HEK293 (cell line): ENCODE data around the gene DBF4.

ENCODE experiments used
- CTCF ChIA-PET: fragments of 350-600 bp; formaldehyde crosslinking; extraction: SDS; loops from one replicate; lab custom pipeline; 2021; ENCODE audit warnings: antibody characterized with exemption; lab: Yijun Ruan, JAX
- POLR2A ChIA-PET: fragments of 300-600 bp; formaldehyde crosslinking; extraction: SDS; loops from one replicate; lab custom pipeline; 2020; ENCODE audit warnings: antibody characterized with exemption, inconsistent platforms; lab: Yijun Ruan, JAX
- H3K27ac ChIP-seq: fragments of 200-500 bp; sonication (Bioruptor generic); 2 replicates; pipeline ENCODE4 v1.5.1; 2014; ENCODE audit warnings: low read depth, low read length, control low read depth, inconsistent platforms; ENCODE audit errors: extremely low read depth
- H3K36me3 ChIP-seq, 2 experiments: fragments of 200-500 bp in 1 of 2; sonication (Bioruptor generic) in 1 of 2; 1 replicate in 1 of 2; 2 replicates in 1 of 2; pipeline ENCODE4 v1.5.1; 2014 to 2017; ENCODE audit warnings: inconsistent platforms in 2 of 2, low read length in 2 of 2; ENCODE audit not compliant: control insufficient read depth in 2 of 2, insufficient read depth in 1 of 2
- H3K4me1 ChIP-seq: fragments of 200-500 bp; sonication (Bioruptor generic); 2 replicates; pipeline ENCODE4 v1.5.1; 2014; ENCODE audit warnings: mild to moderate bottlenecking, low read length, inconsistent platforms; ENCODE audit not compliant: control insufficient read depth, insufficient read depth
- H3K4me3 ChIP-seq: 2 replicates; pipeline ENCODE4 v1.5.1; 2011; ENCODE audit warnings: low read depth, mild to moderate bottlenecking, control low read depth, low read length, moderate library complexity
- H3K9me3 ChIP-seq: fragments of 200-500 bp; sonication (Bioruptor generic); 2 replicates; pipeline ENCODE4 v1.5.1; 2014; ENCODE audit warnings: low read depth, low read length, inconsistent platforms; ENCODE audit not compliant: control insufficient read depth, insufficient read depth
- GLI2 ChIP-seq: fragments of 450-650 bp; formaldehyde crosslinking; IDR thresholded peaks from 2 replicates; pipeline ENCODE4; 2017; ENCODE audit warnings: missing biosample characterization, missing genetic modification characterization, low read depth, borderline replicate concordance
- HOXD13 ChIP-seq: sonication (generic); formaldehyde crosslinking; IDR thresholded peaks from 2 replicates; pipeline ENCODE4 v1.8.0; 2022; ENCODE audit warnings: missing genetic modification reagents, borderline replicate concordance
- KLF1 ChIP-seq: fragments of 450-650 bp; formaldehyde crosslinking; IDR thresholded peaks from 2 replicates; pipeline ENCODE4 v1.5.1; 2016; ENCODE audit warnings: missing biosample characterization, missing genetic modification characterization
- KLF16 ChIP-seq: fragments of 450-650 bp; formaldehyde crosslinking; IDR thresholded peaks from 2 replicates; pipeline ENCODE4 v1.5.1; 2017; ENCODE audit warnings: missing biosample characterization, missing genetic modification characterization
- RBAK ChIP-seq: fragments of 450-650 bp; formaldehyde crosslinking; IDR thresholded peaks from 2 replicates; pipeline ENCODE4 v1.5.1; 2016; ENCODE audit warnings: missing biosample characterization, missing genetic modification characterization
- TCF7L2 ChIP-seq: IDR thresholded peaks from 2 replicates; pipeline ENCODE4 v1.6.1; 2011; ENCODE audit warnings: low read depth, mild to moderate bottlenecking, inconsistent platforms, low read length, moderate library complexity, borderline replicate concordance
- ZFP69B ChIP-seq: fragments of 450-650 bp; formaldehyde crosslinking; IDR thresholded peaks from 2 replicates; pipeline ENCODE4 v1.5.1; 2016; ENCODE audit warnings: missing biosample characterization, missing genetic modification characterization
- ZNF10 ChIP-seq: fragments of 450-650 bp; formaldehyde crosslinking; IDR thresholded peaks from 2 replicates; pipeline ENCODE4 v1.5.1; 2017; ENCODE audit warnings: missing biosample characterization, missing genetic modification characterization
- ZNF148 ChIP-seq: fragments of 450-650 bp; formaldehyde crosslinking; IDR thresholded peaks from 2 replicates; pipeline ENCODE4 v1.5.0; 2017; ENCODE audit warnings: missing biosample characterization, missing genetic modification characterization, borderline replicate concordance
- ZNF174 ChIP-seq: fragments of 450-650 bp; formaldehyde crosslinking; IDR thresholded peaks from 2 replicates; pipeline ENCODE4 v1.5.0; 2017; ENCODE audit warnings: missing biosample characterization, mild to moderate bottlenecking, missing genetic modification characterization
- ZNF175 ChIP-seq: fragments of 450-650 bp; formaldehyde crosslinking; IDR thresholded peaks from 2 replicates; pipeline ENCODE4 v1.5.1; 2016; ENCODE audit warnings: missing biosample characterization, missing genetic modification characterization
- ZNF184 ChIP-seq: fragments of 450-650 bp; IDR thresholded peaks from 2 replicates; pipeline ENCODE4 v1.5.1; 2018; ENCODE audit warnings: missing biosample characterization, mild to moderate bottlenecking, missing genetic modification characterization
- ZNF221 ChIP-seq: fragments of 450-650 bp; formaldehyde crosslinking; IDR thresholded peaks from 2 replicates; pipeline ENCODE4 v1.5.1; 2017; ENCODE audit warnings: missing biosample characterization, missing genetic modification characterization, borderline replicate concordance
- ZNF223 ChIP-seq: fragments of 450-650 bp; formaldehyde crosslinking; IDR thresholded peaks from 2 replicates; pipeline ENCODE4 v1.5.1; 2016; ENCODE audit warnings: missing biosample characterization, missing genetic modification characterization
- ZNF23 ChIP-seq: fragments of 450-650 bp; formaldehyde crosslinking; IDR thresholded peaks from 2 replicates; pipeline ENCODE4 v1.5.1; 2016; ENCODE audit warnings: missing biosample characterization, missing genetic modification characterization, borderline replicate concordance
- ZNF26 ChIP-seq: fragments of 450-650 bp; formaldehyde crosslinking; IDR thresholded peaks from 2 replicates; pipeline ENCODE4 v1.5.1; 2016; ENCODE audit warnings: missing biosample characterization, missing genetic modification characterization
- ZNF280D ChIP-seq: fragments of 450-650 bp; formaldehyde crosslinking; IDR thresholded peaks from 2 replicates; pipeline ENCODE4 v1.5.1; 2016; ENCODE audit warnings: missing biosample characterization, missing genetic modification characterization
- ZNF549 ChIP-seq: fragments of 450-650 bp; IDR thresholded peaks from 2 replicates; pipeline ENCODE4 v1.5.1; 2018; ENCODE audit warnings: missing biosample characterization, missing genetic modification characterization, mild to moderate bottlenecking, inconsistent platforms, moderate library complexity
- ZNF555 ChIP-seq: fragments of 450-650 bp; formaldehyde crosslinking; conservative IDR thresholded peaks from 2 replicates; pipeline ENCODE4 v1.5.1; 2017; ENCODE audit warnings: missing biosample characterization, mild to moderate bottlenecking, missing genetic modification characterization, inconsistent platforms
- ZNF571 ChIP-seq: fragments of 450-650 bp; formaldehyde crosslinking; IDR thresholded peaks from 2 replicates; pipeline ENCODE4 v1.5.0; 2017; ENCODE audit warnings: missing biosample characterization, missing genetic modification characterization
- ZNF654 ChIP-seq: fragments of 450-650 bp; formaldehyde crosslinking; IDR thresholded peaks from 2 replicates; pipeline ENCODE4 v1.5.1; 2016; ENCODE audit warnings: low read depth, missing biosample characterization, missing genetic modification characterization
- ZNF747 ChIP-seq: fragments of 450-650 bp; formaldehyde crosslinking; IDR thresholded peaks from 2 replicates; pipeline ENCODE4 v1.5.1; 2016; ENCODE audit warnings: missing biosample characterization, missing genetic modification characterization
- ZNF768 ChIP-seq: fragments of 450-650 bp; formaldehyde crosslinking; IDR thresholded peaks from 2 replicates; pipeline ENCODE4 v1.5.1; 2018; ENCODE audit warnings: missing biosample characterization, mild to moderate bottlenecking, missing genetic modification characterization
- ZNF777 ChIP-seq: fragments of 450-650 bp; formaldehyde crosslinking; IDR thresholded peaks from 2 replicates; pipeline ENCODE4 v1.5.1; 2017; ENCODE audit warnings: missing biosample characterization, missing genetic modification characterization, borderline replicate concordance
- TF ChIP-seq, protein P1 (sequence below): fragments of 450-650 bp; formaldehyde crosslinking; IDR thresholded peaks from 2 replicates; pipeline ENCODE4; 2016; ENCODE audit warnings: missing biosample characterization, missing genetic modification characterization

DBF4 gene

DNA sequence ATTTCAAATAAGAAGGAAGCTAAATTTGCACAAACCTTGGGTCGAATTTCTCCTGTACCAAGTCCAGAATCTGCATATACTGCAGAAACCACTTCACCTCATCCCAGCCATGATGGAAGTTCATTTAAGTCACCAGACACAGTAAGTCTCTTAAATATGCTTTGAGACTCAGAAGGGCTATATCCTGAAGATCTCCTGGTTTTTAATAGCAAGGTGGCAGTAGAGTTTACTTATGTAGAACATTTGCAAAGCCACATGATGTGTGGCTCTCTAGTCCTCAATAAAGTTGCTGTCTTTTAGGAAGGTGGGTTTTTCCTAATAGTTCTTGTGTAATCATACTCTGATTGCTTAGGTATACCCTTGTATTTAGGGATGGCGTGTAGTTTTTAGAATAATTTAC lies 8.7 kb downstream of the DBF4 start:
- ChIA-PET CTCF (no interaction called here), POLR2A (no interaction called here)
- H3K36me3 ChIP-seq = peaks cover 56 to 60% of the 10 kb centered on the region in 2 experiments
- no peaks in the 10 kb centered on the region for H3K9me3 ChIP-seq
- TF ChIP-seq KLF1 (no peak), ZNF280D (no peak), ZNF549 (no peak), ZNF221 (tag by site-specific recombination) (no peak), RBAK (tag by site-specific recombination) (no peak), ZNF26 (tag by site-specific recombination) (no peak), KLF16 (tag by site-specific recombination) (no peak), ZNF768 (no peak), ZNF174 (tag by site-specific recombination) (no peak), ZNF184 (tag by site-specific recombination) (no peak)
- no peak overlapping the region for H3K4me3 ChIP-seq
- 0 out of 2 replicates have a peak overlapping the region, but pooled peaks have one; percentile 10 for H3K27ac ChIP-seq
- H3K4me1 ChIP-seq = no peaks in the 10 kb centered on the region

- H3K4me3 ChIP-seq = no peak overlapping the region
- TF ChIP-seq, protein P1, sequence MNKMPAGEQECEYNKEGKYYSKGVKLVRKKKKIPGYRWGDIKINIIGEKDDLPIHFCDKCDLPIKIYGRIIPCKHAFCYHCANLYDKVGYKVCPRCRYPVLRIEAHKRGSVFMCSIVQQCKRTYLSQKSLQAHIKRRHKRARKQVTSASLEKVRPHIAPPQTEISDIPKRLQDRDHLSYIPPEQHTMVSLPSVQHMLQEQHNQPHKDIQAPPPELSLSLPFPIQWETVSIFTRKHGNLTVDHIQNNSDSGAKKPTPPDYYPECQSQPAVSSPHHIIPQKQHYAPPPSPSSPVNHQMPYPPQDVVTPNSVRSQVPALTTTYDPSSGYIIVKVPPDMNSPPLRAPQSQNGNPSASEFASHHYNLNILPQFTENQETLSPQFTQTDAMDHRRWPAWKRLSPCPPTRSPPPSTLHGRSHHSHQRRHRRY (tag by site-specific recombination) = no peak
- peak; percentile 58 for TF ChIP-seq ZNF654 (tag by site-specific recombination)
- TF ChIP-seq, all 188 proteins: peak for 1
- POLR2A ChIA-PET = no interaction called here
- peaks cover 51 to 63% of the 10 kb centered on the region in 2 experiments for H3K36me3 ChIP-seq
- no peak overlapping the region for H3K27ac ChIP-seq
- CTCF ChIA-PET = interaction anchor here (0.6 to 3.4 kb wide), 16 partner anchors 15 to 1140 kb away, joined by 3 to 25 read pairs (median 3); no protein-coding TSS in a partner anchor
- H3K9me3 ChIP-seq = no peaks in the 10 kb centered on the region
- H3K4me1 ChIP-seq = no peaks in the 10 kb centered on the region
These were observed 10.6 kb downstream of the DBF4 start for GRCh38 chr7:87886875-87887274.

DNA sequence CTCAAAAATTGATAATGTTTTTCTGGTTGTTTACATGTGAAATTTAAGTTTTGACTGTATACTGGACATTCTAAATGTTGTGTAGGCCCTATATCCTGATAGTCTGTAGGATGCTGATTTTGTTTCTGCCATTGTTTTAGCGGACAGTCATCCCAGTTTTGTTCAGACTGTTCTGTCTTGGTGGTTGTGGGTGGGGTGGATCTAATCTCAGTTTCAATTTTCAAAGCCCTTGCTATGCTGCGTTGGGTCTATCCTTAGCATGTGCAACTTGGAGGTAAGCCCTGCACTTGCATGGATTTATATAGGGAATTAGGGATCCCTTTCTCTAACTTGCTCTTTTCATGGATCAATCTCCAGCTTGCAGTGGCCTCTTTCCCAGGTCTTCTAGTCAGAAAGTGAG lies 19.1 kb downstream of the DBF4 start:
- no peak overlapping the region for H3K27ac ChIP-seq
- TF ChIP-seq ZNF223 (no peak), ZFP69B (tag by site-specific recombination) (no peak), ZNF174 (tag by site-specific recombination) (no peak), ZNF10 (tag by site-specific recombination) (no peak), ZNF571 (no peak), ZNF175 (tag by site-specific recombination) (no peak), ZNF555 (tag by site-specific recombination) (no peak), ZNF148 (tag by site-specific recombination) (no peak), ZNF23 (tag by site-specific recombination) (no peak), GLI2 (tag by site-specific recombination) (no peak), HOXD13 (no peak), ZNF747 (tag by site-specific recombination) (no peak), TCF7L2 (no peak), ZNF777 (no peak)
- TF ChIP-seq, all 188 proteins: peak for 0
- CTCF ChIA-PET = interaction anchor here (0.6 to 0.7 kb wide), 2 partner anchors 9 to 94 kb away, joined by 4 to 5 read pairs; no protein-coding TSS in a partner anchor
- H3K36me3 ChIP-seq = peaks cover 53 to 68% of the 10 kb centered on the region in 2 experiments
- no peaks in the 10 kb centered on the region for H3K9me3 ChIP-seq
- no peaks in the 10 kb centered on the region for H3K4me1 ChIP-seq
- H3K4me3 ChIP-seq = no peak overlapping the region
- POLR2A ChIA-PET = no interaction called here
